GM21447 (cell line): Measurements from ENCODE around the gene SPEF2.
"Not testable (repeated sequence)": the region's sequence is repeated elsewhere in the genome, so short reads cannot be mapped to it uniquely, and the experiment has no call there.

ENCODE experiments used
- ATAC-seq: cut with Tn5 transposase; IDR thresholded peaks from one replicate; pipeline ENCODE4 v1.9.1; 2021; ENCODE audit not compliant: unreplicated experiment

The SPEF2 gene

DNA sequence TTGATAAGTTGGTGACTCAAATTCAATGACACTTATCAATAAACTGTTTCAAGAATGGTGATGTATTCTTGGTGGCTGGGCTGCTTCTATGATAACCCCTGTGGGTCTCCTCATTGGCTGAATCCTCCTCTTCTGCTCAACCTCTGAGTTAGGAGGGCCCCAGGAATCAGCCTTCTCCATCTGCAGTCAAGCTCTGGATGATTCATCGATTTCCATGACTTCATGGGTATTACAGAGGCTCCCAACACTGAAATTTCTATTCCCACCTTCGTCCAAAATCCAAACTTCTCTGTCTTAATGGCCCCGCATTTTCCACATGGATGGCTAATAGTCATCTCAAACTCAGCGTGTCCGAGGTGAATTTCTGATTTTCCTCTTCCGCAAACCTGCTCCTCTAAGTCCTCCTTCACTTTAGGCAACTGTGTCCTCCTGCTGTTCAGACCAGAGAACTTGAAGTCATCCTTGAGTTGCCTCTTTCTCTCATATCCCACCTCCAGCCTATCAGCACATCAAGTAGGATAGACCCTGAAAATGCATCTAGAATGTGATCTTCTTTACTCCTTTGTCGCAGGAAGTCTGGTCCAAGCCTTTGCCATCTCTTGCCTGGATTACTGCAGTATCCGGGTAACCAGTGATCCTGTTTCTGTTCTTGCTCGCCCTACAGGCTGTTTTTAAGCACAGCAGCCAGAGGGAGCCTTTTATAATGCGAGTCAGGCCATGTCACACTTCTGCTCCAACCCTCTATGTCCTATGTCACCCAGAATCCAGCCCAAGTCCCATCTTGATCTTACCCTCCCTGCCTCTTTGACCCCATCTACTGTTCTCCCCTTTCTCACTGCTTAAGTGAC, 197.7 kb downstream of the SPEF2 start:
- no peak for ATAC-seq

DNA sequence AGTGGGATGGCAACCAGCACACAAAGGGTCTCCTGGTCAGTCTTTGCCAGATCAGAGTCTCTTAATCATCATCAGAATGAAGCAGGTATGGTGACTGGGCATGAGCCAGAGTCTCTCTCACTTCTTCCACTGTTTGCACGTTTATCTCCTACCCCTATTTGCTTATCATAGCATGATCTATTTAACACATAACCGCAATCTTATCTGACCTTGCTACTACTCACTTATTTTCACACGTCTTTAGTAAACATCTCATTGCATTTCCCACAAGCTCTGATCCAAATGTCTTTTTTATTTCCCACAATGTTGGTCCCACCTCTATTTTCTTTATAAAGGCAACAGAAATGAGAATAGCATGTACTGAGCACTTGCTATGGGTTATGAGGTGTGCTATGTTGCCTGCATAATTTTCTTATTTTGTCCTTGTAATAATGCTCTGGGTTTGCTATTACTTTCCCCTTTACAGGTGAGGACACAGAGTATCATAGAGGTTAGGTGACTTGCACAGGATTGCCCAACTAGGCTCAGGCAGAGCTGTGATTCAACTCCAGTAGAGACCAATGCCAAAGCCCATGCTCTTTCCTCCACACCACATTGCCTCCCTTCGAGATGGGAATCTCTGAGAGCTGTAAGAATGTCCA, 199.3 kb downstream of the SPEF2 start:
- no peak for ATAC-seq

DNA sequence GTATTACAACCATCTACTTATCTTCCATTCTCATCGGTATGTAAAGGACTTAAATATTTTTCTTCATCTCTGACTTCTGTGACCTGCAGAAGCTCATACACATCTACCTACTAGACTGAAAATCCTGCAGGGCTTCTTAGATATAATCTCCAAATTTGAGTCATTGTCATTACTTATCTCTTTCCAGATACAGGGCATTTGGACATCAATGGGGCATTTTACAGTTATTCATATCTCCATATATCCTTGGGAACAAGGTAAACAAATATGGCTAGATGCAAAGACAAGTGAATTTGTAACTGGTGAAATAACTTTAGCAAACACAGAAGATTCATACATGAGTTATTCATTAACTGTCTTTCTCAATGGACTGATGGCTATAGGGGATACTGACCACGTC, 201.4 kb downstream of the SPEF2 start:
- no peak for ATAC-seq

DNA sequence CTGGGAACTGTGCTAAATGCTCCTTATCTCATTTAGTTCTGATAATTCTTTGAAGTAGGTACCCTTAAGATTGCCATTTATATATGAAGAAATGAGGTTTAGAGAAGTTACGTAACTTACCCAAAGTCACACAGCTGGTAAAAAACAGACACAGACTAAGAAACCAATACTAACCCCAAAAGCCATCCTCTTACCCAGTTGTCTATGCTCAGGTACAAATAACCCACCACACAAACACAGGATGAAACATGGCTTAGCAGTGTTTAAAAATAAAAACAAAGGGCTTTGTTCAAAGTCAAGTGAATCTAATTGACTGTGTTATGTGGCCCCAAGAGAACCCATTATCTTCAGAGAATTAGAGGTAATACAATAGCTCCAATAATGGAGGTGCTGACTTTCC, 202.0 kb downstream of the SPEF2 start:
- ATAC-seq: no peak

DNA sequence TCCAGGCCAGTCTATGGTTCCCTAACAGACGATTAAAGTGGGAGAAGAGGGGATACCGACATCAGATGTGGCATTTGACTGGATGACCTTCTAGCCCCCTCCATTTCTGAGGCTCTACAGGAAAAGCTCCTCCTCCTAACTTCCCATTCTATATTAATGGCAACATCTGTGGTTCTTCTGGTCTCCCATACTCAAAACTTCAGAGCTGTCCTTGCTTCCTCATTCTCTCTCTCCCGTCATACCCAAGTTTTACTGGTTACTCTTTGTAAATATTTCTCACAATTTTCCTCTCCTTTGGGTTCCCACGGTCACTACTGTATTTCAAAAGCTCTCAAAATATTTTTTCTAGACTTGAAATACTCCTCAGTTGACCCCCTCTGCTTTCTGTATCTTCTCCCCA, 203.1 kb downstream of the SPEF2 start:
- no peak for ATAC-seq

DNA sequence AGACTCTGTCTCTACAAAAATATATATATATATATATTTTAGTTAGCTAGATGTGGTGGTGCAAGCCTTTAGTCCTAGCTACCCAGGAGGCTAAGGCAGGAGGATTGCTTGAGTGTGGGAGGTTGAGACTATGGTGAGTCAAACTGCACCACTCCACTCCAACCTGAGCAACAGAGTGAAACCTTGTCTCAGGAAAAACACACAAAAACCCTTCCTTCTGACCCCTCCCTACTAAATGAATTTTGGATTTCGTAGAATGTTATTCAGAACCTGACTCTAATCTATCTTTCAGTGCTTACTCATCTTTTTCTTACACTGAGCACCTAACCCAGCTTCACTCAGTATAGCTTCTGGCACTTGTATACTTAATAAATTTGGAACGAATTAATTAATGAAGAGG, 203.8 kb downstream of the SPEF2 start:
- ATAC-seq: no peak

DNA sequence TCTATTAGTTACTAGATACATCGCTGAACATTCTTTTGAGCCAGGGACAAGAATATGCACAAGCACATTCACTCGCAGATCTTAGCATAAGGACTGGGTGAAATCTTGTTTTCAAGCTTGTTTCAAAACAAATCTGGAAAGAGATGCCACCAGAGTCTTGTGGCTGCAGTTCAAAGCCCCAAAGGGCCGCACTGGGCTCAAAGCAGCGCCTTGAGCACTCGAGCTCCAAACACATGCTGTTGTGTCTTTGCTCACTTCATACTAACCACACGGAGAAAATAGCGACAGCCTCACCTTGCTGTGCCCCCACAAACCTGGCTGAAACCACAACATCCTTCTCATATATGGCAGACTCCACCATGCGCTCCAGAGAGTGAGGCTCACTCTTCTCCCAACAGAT, 204.8 kb downstream of the SPEF2 start:
- ATAC-seq: no peak

DNA sequence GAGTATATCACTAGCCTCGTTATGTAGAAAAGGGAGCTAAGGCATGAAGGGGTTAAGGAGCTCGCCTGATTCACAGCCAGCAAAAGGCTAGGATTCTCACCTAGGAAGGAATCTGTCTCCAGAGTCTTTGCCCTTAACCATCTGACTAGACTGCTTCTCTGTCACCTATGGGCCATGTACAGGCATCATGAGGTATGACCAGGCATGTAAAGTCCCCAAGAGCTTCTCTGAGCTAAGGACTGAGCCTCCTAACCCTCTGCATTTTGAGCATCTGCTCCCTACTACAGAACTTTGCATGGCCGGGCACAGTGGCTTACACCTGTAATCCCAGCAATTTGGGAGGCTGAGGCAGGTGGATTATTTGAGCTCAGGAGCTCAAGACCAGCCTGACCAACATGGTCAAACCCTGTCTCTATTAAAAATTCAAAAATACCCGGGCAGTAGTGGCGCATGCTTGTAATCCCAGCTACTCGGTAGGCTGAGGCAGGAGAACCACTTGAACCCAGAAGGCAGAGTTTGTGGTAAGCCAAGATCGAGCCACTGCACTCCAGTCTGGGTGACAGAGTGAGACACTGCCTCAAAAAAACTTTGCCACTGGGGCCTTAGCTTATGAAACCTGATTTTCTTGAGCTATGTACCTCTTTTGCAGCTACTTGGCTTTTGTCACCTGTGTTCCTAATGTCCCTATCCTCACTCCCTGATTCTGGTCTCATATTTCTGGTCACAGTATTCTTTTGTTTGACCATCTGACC, 205.9 kb downstream of the SPEF2 start:
- no peak for ATAC-seq

DNA sequence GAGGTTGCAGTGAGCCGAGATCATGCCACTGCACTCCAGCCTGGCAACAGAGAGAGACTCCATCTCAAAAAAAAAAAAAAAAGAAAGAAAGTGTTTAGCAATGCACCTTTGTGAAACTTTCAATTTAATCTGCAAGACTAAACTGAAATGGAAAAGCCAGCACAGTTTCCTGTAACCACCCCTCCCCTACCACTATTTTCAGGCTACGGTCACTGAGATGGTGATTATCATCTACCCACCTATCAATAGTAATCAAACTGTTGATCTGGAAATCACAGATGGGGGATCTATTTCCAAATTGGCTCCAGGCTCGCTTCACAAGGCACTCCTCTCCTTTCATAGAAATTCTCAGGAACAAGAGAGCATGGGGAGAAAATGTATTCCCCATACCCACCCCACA, 208.4 kb downstream of the SPEF2 start:
- no peak for ATAC-seq

DNA sequence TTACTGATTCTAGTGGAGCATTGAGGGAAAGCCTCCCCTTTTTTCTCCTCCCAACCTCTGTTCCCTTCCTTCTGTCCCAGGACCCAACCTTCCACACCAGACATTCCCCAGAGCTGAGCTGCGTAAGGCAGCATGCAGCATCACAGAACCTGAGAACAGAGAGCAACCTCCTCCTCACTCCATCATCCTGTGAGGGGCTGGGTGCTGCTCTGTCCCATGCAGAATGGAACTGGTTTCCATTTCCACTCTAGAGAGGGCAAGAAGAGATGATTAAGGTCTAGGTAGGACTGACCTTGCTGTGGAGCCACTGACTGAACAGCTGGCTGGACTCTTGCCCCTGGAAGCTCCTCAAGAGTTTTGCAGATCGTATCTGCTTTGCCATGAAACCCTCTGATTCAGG, 208.9 kb downstream of the SPEF2 start:
- no peak for ATAC-seq

DNA sequence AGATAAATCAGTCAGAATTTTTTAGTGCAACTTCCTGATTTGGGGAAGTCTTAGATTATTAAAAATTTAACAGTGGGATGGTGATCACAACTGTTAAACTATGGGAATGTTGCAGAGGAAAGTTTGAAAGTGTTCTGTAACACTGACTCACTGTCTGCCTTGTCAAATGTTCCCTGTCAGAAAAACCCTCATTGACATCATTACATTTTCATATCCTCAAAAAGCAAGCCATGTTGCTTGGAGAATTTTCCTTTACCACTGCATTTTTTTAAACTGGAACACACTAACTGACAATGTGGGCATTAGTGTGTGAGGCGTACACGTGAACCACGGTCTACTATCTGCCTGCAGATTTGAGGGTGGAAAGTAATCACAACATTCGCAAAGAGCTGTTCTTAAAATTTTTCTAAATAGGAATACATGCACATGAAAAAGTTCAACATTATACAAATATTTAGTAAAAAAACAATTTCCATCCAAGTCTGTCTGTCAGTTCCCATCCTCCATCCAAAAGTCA, 210.5 kb downstream of the SPEF2 start:
- no peak for ATAC-seq

DNA sequence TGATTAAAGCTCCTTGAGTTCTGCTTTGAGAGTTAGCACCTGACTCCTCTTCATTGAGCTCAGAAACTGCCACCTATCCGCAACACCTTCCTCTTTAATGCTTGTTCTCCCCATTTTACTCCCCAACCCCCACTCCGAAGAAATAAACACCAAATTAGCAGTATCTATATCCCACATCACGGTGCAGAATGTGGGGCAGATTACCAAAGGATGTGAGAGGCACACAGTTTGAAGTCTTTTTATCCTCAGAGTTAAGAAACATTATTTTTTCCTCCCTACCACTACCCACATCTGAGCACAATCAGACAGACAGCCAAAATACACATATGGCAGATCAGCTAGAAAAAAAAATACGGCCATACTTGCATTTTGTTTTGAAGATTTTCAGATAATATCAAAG, 212.9 kb downstream of the SPEF2 start:
- no peak for ATAC-seq

DNA sequence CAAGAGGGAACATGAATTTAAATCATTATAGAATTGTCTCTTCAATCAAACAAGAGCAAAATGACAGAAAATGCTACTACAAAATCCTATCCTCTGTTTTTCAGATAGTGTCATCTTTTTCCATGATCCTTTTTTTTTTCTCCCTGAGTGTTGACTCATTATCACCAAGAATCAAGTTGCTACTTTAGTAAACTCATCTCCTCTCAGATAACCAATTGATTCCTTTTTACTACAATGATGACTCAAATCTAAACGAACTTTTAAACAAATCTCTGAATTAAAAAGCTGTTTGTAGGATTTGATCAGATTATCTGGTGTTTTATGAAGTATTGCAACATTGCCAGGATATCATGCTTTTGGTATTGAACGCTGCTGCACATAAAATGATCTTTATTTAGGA, 215.1 kb downstream of the SPEF2 start:
- ATAC-seq: no peak

DNA sequence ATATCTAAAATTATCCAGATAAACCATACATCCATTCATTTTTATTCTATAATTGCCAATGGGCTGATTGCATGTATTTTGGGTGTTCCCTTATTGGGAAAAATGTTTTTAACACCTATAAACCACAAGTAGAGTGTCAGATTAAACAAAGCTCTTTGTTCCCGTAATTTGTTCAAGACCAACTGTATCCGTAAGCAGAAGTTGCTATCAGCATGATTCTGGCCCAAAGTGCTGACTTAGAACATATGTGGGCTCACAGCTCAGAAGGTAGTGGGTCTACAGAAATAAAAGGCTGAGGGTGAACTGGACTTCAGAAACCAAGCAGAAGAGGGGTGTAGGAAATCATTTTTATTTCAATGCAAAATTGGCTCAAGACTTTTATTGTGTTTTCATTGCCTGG, 215.6 kb downstream of the SPEF2 start:
- no peak for ATAC-seq

DNA sequence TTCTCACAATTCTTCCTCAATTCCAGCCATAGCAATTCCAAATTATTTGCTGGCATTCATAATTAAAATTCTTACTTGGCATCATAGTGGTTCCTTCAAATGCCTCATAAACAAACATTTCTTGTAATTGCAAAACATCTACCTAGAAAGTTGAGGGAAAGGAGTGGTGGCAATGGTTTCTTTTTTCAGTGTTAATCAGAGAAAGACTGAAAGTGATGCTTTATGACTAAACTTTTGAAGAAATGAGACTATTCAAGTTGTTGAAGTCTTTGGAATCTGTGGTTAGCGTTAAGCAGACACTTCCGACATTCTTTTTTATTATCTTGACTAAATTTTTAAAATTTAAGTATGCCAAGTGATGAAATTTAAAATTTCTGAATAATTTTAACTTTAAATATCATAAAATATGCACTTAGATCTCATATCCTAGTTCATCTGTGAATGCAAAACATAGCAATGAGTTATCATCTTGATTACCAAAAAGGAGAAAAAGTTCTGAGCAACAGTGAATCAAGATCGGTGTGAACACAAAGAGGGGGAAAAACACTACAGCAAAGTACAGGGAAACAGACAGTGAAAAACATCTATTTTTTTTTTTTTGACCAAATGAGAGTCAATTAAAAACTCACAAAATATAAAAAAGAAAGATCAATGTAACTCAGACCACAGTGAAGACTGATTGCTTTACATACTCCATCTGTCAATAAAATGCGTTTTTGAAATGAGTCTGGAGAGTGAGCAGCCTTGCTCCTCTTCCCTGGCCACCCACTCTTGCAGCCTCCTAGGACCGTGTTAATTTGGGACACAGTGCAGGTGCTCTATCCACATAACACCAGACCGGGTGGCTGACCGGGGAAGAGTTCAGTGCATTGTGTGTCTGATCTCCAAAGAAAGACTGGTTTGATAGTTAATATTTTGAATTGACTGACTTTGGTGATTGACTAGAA, 218.4 kb downstream of the SPEF2 start:
- no peak for ATAC-seq

DNA sequence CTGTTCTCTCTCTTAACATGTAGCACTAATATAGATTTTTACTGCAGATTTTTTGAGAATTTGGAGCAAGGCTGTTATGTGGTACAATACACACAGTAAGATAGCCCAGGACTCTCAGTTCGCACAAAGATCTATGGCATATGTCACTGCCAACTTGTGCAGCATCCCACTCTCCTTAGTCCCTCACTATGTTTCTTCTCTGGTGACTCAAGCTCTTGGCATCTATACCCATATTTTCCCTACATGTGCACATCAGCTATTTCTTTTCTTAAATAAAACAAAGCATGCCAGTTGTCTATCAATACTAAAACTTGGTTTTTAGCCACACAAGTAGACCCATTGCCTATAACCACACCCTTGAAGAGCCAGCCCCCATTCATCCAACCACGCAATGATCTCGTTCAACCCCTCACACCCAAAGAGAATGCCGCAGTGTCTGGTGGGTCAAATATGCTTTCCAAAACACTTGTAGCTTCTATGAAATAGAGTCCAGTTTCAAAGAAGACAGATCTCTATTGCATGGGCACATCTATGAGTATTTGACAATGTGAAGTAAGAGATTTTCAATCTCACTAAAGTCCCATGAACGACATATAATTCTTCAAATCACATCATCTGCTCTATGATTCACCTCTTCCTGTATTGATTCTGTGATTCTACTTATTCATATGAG, 220.8 kb downstream of the SPEF2 start:
- ATAC-seq: no peak

DNA sequence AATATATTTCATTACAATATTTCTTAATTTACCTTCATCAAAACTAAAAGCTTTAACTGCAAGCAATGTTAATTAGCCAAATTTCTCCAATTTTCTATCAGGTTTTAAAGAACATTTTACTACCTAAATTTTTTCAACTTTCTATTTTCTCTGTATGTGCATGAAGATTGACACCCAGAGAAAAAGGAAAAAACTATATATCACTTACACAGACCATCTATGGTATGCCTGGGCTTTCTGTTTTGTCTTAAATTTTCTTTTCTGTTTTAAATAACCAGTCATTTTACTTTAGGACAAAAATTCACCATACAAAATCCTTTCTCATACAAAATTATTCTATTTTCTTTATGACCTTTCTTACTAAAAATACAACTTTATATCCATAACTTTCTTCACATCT, 225.2 kb downstream of the SPEF2 start:
- ATAC-seq: no peak

DNA sequence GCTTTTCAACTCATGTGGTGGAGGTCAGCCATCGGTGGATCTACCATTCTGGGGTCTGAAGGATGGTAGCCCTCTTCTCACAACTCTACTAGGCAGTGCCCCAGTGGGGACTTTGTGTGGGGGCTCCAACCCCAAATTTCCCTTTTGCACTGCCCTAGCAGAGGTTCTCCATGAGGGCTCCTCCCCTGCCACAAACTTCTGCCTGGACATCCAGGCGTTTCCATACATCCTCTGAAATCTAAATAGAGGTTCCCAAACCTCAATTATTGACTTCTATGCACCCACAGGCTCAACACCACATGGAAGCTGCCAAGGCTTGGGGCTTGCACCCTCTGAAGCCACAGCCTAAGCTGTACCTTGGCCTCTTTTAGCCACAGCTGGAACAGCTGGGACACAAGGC, 227.8 kb downstream of the SPEF2 start:
- ATAC-seq: not testable (repeated sequence)

DNA sequence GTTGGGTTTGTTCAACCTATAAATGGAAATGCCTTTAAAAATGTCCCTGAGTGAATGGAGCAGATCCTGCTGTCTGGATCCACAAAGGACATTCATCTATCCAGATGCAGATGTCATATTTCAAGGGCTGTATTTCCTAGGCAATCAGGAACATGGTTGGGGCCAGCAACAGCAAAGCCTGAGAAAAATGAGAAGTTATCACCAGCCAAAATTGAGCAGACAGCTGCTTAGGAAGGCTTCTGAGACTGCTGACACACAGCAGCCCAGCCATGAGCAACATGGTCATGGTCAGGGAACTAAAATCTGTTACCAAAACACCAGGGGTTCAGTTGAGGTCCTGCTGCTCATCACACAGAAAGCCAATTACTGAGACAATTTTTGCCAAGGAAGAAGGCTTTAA, 229.8 kb downstream of the SPEF2 start:
- no peak for ATAC-seq

DNA sequence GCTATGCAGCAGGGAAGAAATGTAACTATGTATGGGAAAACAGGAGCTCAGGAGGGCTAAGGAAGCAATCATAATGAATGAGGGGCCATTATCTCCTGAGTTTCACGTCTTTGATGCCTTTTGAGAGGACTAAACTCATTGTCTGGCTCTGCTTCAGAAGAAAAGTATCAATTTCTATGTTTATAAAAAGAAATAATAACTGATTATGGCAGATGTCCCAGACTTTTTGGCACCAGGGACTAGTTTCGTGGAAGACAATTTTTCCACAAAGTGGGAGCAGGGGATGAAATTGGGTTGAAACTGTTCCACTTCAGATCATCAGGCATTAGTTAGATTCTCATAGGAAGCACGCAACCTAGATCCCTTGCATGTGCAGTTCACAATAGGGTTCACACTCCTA, 230.3 kb downstream of the SPEF2 start:
- no peak for ATAC-seq
